ENCODE data around the gene DPH7.
"Not testable (repeated sequence)": the region's sequence is repeated elsewhere in the genome, so short reads cannot be mapped to it uniquely, and the experiment has no call there.

Gene DPH7

GRCh38 chr9:137553654-137554053 lies 25.1 kb downstream of the DPH7 start:
- H3K4ac ChIP-seq (ENCODE audit: low read depth, low read length); H3K27ac ChIP-seq (ENCODE audit: low read depth, low read length); H2AFZ ChIP-seq (ENCODE audit: insufficient read depth, low read length, poor library complexity); H3K23ac ChIP-seq (ENCODE audit: low read length); H3K4me2 ChIP-seq (ENCODE audit: low read length); H4K8ac ChIP-seq (ENCODE audit: low read depth, low read length); H3K79me1 ChIP-seq (ENCODE audit: low read length); H3K27me3 ChIP-seq (ENCODE audit: insufficient read depth, low read length); H3K18ac ChIP-seq (ENCODE audit: low read length); H3K9ac ChIP-seq (ENCODE audit: low read length); H2BK12ac ChIP-seq (ENCODE audit: low read length); DNase-seq; H3K4me3 ChIP-seq (ENCODE audit: low read depth, low read length); H3K4me1 ChIP-seq (ENCODE audit: control insufficient read depth in 1 of 2, insufficient read depth in 2 of 2, low read length in 2 of 2); H3K79me2 ChIP-seq (ENCODE audit: control insufficient read depth, insufficient read depth, low read length, poor library complexity); H2BK120ac ChIP-seq (ENCODE audit: insufficient read depth, low read length, poor library complexity); H4K91ac ChIP-seq (ENCODE audit: low read depth, low read length); H3K14ac ChIP-seq (ENCODE audit: low read length); H4K12ac ChIP-seq (ENCODE audit: low read depth, low read length); H2BK5ac ChIP-seq (ENCODE audit: low read depth, low read length, poor library complexity); H3K9me3 ChIP-seq (ENCODE audit: insufficient read depth, low read depth, low read length); H2AK5ac ChIP-seq (ENCODE audit: low read length): not testable (repeated sequence)
- peaks cover 31 to 34% of the 10 kb centered on the region in 2 experiments for H3K36me3 ChIP-seq (ENCODE audit: control insufficient read depth in 1 of 2, insufficient read depth in 2 of 2, low read length in 2 of 2)
- no CpG with 5 or more reads among the region's 10 CpGs for WGBS (ENCODE audit: extremely low coverage, insufficient coverage, insufficient read length)

- H3K27me3 ChIP-seq (ENCODE audit: insufficient read depth, low read length) = no peaks in the 10 kb centered on the region
- peak in 1 of 2 donors; percentile 29 for DNase-seq
- H3K18ac ChIP-seq (ENCODE audit: low read length) = peak overlapping the region; percentile 67
- peak overlapping the region; percentile 34 for H2AK5ac ChIP-seq (ENCODE audit: low read length)
- no peak overlapping the region for H3K23ac ChIP-seq (ENCODE audit: low read length)
- peak overlapping the region; percentile 68 for H3K4me2 ChIP-seq (ENCODE audit: low read length)
- WGBS (ENCODE audit: extremely low coverage, insufficient coverage, insufficient read length) = no CpG with 5 or more reads among the region's 58 CpGs
- no peak overlapping the region for H2BK12ac ChIP-seq (ENCODE audit: low read length)
- peak overlapping the region; percentile 63 for H2AFZ ChIP-seq (ENCODE audit: insufficient read depth, low read length, poor library complexity)
- H4K91ac ChIP-seq (ENCODE audit: low read depth, low read length) = peak overlapping the region; percentile 75
- peak overlapping the region; percentile 66 for H3K14ac ChIP-seq (ENCODE audit: low read length)
- H4K8ac ChIP-seq (ENCODE audit: low read depth, low read length) = peak overlapping the region; percentile 90
- H3K79me1 ChIP-seq (ENCODE audit: low read length) = peaks cover 7% of the 10 kb centered on the region
- no peak overlapping the region for H3K27ac ChIP-seq (ENCODE audit: low read depth, low read length)
- peaks cover 0 to 7% of the 10 kb centered on the region in 2 experiments for H3K4me1 ChIP-seq (ENCODE audit: control insufficient read depth in 1 of 2, insufficient read depth in 2 of 2, low read length in 2 of 2)
- H3K36me3 ChIP-seq (ENCODE audit: control insufficient read depth in 1 of 2, insufficient read depth in 2 of 2, low read length in 2 of 2) = peaks cover 25 to 27% of the 10 kb centered on the region in 2 experiments
- peak overlapping the region; percentile 39 for H4K12ac ChIP-seq (ENCODE audit: low read depth, low read length)
- H3K79me2 ChIP-seq (ENCODE audit: control insufficient read depth, insufficient read depth, low read length, poor library complexity) = peaks cover 3% of the 10 kb centered on the region
- H2BK5ac ChIP-seq (ENCODE audit: low read depth, low read length, poor library complexity) = peak overlapping the region; percentile 34
- H3K4me3 ChIP-seq (ENCODE audit: low read depth, low read length) = peak overlapping the region; percentile 84
- peak overlapping the region; percentile 52 for H2BK120ac ChIP-seq (ENCODE audit: insufficient read depth, low read length, poor library complexity)
- H3K4ac ChIP-seq (ENCODE audit: low read depth, low read length) = peak overlapping the region; percentile 44
- H3K9me3 ChIP-seq (ENCODE audit: insufficient read depth, low read depth, low read length) = no peaks in the 10 kb centered on the region
- H3K9ac ChIP-seq (ENCODE audit: low read length) = peak overlapping the region; percentile 73
Measured at GRCh38 chr9:137552022-137552768, 26.5 kb downstream of the DPH7 start.

GRCh38 chr9:137551264-137552021 lies 27.3 kb downstream of the DPH7 start, which contains the start of gene MRPL41:
Gene MRPL41, plus strand, starts transcription at chr9:137551879. Its CDS starts 203 bp downstream, at chr9:137552082.
- no CpG with 5 or more reads among the region's 106 CpGs for WGBS (ENCODE audit: extremely low coverage, insufficient coverage, insufficient read length)
- H3K23ac ChIP-seq (ENCODE audit: low read length) = no peak within 1 kb of the TSS
- peak within 1 kb of the TSS; percentile 73 for H3K9ac ChIP-seq (ENCODE audit: low read length)
- peak within 1 kb of the TSS; percentile 89 for H3K4me2 ChIP-seq (ENCODE audit: low read length)
- peak within 1 kb of the TSS; percentile 34 for H2AK5ac ChIP-seq (ENCODE audit: low read length)
- peak; percentile 92 for DNase-seq
- peak within 1 kb of the TSS; percentile 8 for H3K27ac ChIP-seq (ENCODE audit: low read depth, low read length)
- peak within 1 kb of the TSS; percentile 84 for H3K4me3 ChIP-seq (ENCODE audit: low read depth, low read length)
- H4K12ac ChIP-seq (ENCODE audit: low read depth, low read length) = peak within 1 kb of the TSS; percentile 39
- H4K91ac ChIP-seq (ENCODE audit: low read depth, low read length) = peak within 1 kb of the TSS; percentile 75
- H3K36me3 ChIP-seq (ENCODE audit: control insufficient read depth in 1 of 2, insufficient read depth in 2 of 2, low read length in 2 of 2) = peaks cover 18 to 21% of the 10 kb centered on the region in 2 experiments
- H2BK12ac ChIP-seq (ENCODE audit: low read length) = no peak within 1 kb of the TSS
- H3K27me3 ChIP-seq (ENCODE audit: insufficient read depth, low read length) = no peaks in the 10 kb centered on the region
- peak within 1 kb of the TSS; percentile 34 for H2BK5ac ChIP-seq (ENCODE audit: low read depth, low read length, poor library complexity)
- H2BK120ac ChIP-seq (ENCODE audit: insufficient read depth, low read length, poor library complexity) = peak within 1 kb of the TSS; percentile 52
- H3K79me2 ChIP-seq (ENCODE audit: control insufficient read depth, insufficient read depth, low read length, poor library complexity) = peaks cover 3% of the 10 kb centered on the region
- peak within 1 kb of the TSS; percentile 63 for H2AFZ ChIP-seq (ENCODE audit: insufficient read depth, low read length, poor library complexity)
- peaks cover 0 to 7% of the 10 kb centered on the region in 2 experiments for H3K4me1 ChIP-seq (ENCODE audit: control insufficient read depth in 1 of 2, insufficient read depth in 2 of 2, low read length in 2 of 2)
- peak within 1 kb of the TSS; percentile 90 for H4K8ac ChIP-seq (ENCODE audit: low read depth, low read length)
- peak within 1 kb of the TSS; percentile 83 for H3K18ac ChIP-seq (ENCODE audit: low read length)
- H3K79me1 ChIP-seq (ENCODE audit: low read length) = peaks cover 7% of the 10 kb centered on the region
- peaks cover 5% of the 10 kb centered on the region for H3K9me3 ChIP-seq (ENCODE audit: insufficient read depth, low read depth, low read length)
- H3K14ac ChIP-seq (ENCODE audit: low read length) = peak within 1 kb of the TSS; percentile 68
- peak within 1 kb of the TSS; percentile 44 for H3K4ac ChIP-seq (ENCODE audit: low read depth, low read length)

- not testable (repeated sequence) for DNase-seq; H3K4ac ChIP-seq (ENCODE audit: low read depth, low read length); H2BK12ac ChIP-seq (ENCODE audit: low read length); H3K23ac ChIP-seq (ENCODE audit: low read length); H3K79me1 ChIP-seq (ENCODE audit: low read length); H3K4me1 ChIP-seq (ENCODE audit: control insufficient read depth in 1 of 2, insufficient read depth in 2 of 2, low read length in 2 of 2); H3K9ac ChIP-seq (ENCODE audit: low read length); H4K12ac ChIP-seq (ENCODE audit: low read depth, low read length); H3K9me3 ChIP-seq (ENCODE audit: insufficient read depth, low read depth, low read length); H3K79me2 ChIP-seq (ENCODE audit: control insufficient read depth, insufficient read depth, low read length, poor library complexity); H2BK5ac ChIP-seq (ENCODE audit: low read depth, low read length, poor library complexity); H2AK5ac ChIP-seq (ENCODE audit: low read length); H3K27me3 ChIP-seq (ENCODE audit: insufficient read depth, low read length)
- peaks cover 13 to 16% of the 10 kb centered on the region in 2 experiments for H3K36me3 ChIP-seq (ENCODE audit: control insufficient read depth in 1 of 2, insufficient read depth in 2 of 2, low read length in 2 of 2)
- peak overlapping the region; percentile 69 for H4K91ac ChIP-seq (ENCODE audit: low read depth, low read length)
- H3K27ac ChIP-seq (ENCODE audit: low read depth, low read length) = peak overlapping the region; percentile 8
- H3K4me2 ChIP-seq (ENCODE audit: low read length) = peak overlapping the region; percentile 89
- H3K14ac ChIP-seq (ENCODE audit: low read length) = peak overlapping the region; percentile 68
- H2AFZ ChIP-seq (ENCODE audit: insufficient read depth, low read length, poor library complexity) = peak overlapping the region; percentile 32
- H2BK120ac ChIP-seq (ENCODE audit: insufficient read depth, low read length, poor library complexity) = peak overlapping the region; percentile 33
- H4K8ac ChIP-seq (ENCODE audit: low read depth, low read length) = peak overlapping the region; percentile 85
- WGBS (ENCODE audit: extremely low coverage, insufficient coverage, insufficient read length) = no CpG with 5 or more reads among the region's 17 CpGs
- H3K18ac ChIP-seq (ENCODE audit: low read length) = peak overlapping the region; percentile 83
- H3K4me3 ChIP-seq (ENCODE audit: low read depth, low read length) = peak overlapping the region; percentile 69
Measured at GRCh38 chr9:137550958-137551263, 27.8 kb downstream of the DPH7 start.
